Liver (tissue), 9 donors: ENCODE results near the gene WASF2. TPM values are rescaled to one million over a fixed set of nuclear protein-coding genes. Genes with fewer than 3 reads are reported as not detected.

Experiments used
- DNase-seq: peaks from one replicate; pipeline ENCODE4 v3.0.0-alpha.2; 2017; ENCODE audit warnings: low spot score
- H3K27ac ChIP-seq, 2 donors: one replicate each; pipeline ENCODE4 v1.7.0; 2013; ENCODE audit warnings: inconsistent platforms in 2 of 2, low read length in 2 of 2, control low read depth in 1 of 2, low read depth in 1 of 2, mild to moderate bottlenecking in 1 of 2
- H3K27me3 ChIP-seq, 4 donors: one replicate each; pipeline versions ENCODE4 v1.6.1 to v1.7.0; 2013; ENCODE audit warnings: low read length in 3 of 4, inconsistent platforms in 1 of 4, mild to moderate bottlenecking in 1 of 4, moderate library complexity in 1 of 4; ENCODE audit not compliant: control insufficient read depth in 4 of 4, insufficient read depth in 4 of 4
- H3K36me3 ChIP-seq, 4 donors: one replicate each; pipeline versions ENCODE4 v1.6.1 to v1.7.0; 2013; ENCODE audit warnings: low read length in 3 of 4, mild to moderate bottlenecking in 3 of 4, low read depth in 1 of 4, moderate library complexity in 1 of 4; ENCODE audit not compliant: control insufficient read depth in 4 of 4, insufficient read depth in 3 of 4
- H3K4me1 ChIP-seq, 4 donors: one replicate each; pipeline versions ENCODE4 v1.6.1 to v1.7.0; 2013; ENCODE audit warnings: low read length in 3 of 4, mild to moderate bottlenecking in 3 of 4, moderate library complexity in 1 of 4; ENCODE audit not compliant: control insufficient read depth in 4 of 4, insufficient read depth in 4 of 4
- H3K4me3 ChIP-seq, 3 donors: one replicate each; pipeline versions ENCODE4 v1.6.1 to v1.7.0; 2013; ENCODE audit warnings: low read length in 3 of 3, control low read depth in 1 of 3, low read depth in 1 of 3, mild to moderate bottlenecking in 1 of 3
- H3K9ac ChIP-seq, 2 donors: one replicate each; pipeline ENCODE4 v1.7.0; 2013; ENCODE audit warnings: low read length in 2 of 2, mild to moderate bottlenecking in 2 of 2, moderate library complexity in 2 of 2, control low read depth in 1 of 2, low read depth in 1 of 2
- H3K9me3 ChIP-seq, 4 donors: one replicate each; pipeline versions ENCODE4 v1.6.1 to v1.7.0; 2013; ENCODE audit warnings: low read length in 3 of 4; ENCODE audit not compliant: control insufficient read depth in 4 of 4
- ATF3 ChIP-seq: IDR thresholded peaks from 2 replicates; pipeline ENCODE4 v1.6.1; 2016; ENCODE audit warnings: antibody characterized with exemption
- CTCF ChIP-seq: fragments of 150-350 bp; IDR thresholded peaks from 2 replicates; pipeline ENCODE4 v1.5.1; 2017; ENCODE audit warnings: improper control_type of control experiment, low read depth, low read length; ENCODE audit not compliant: missing input control
- EGR1 ChIP-seq, 2 donors: IDR thresholded peaks; 2 replicates each; pipeline ENCODE4 v1.6.1; 2016 to 2018; ENCODE audit warnings: antibody characterized with exemption in 2 of 2, low read depth in 2 of 2
- FOXA1 ChIP-seq: IDR thresholded peaks from 2 replicates; pipeline ENCODE4 v1.6.1; 2016; ENCODE audit warnings: antibody characterized with exemption
- FOXA2 ChIP-seq: IDR thresholded peaks from 2 replicates; pipeline ENCODE4 v1.6.1; 2016; ENCODE audit warnings: antibody characterized with exemption
- GABPA ChIP-seq, 2 donors: IDR thresholded peaks in 1 of 2; conservative IDR thresholded peaks in 1 of 2; 2 replicates each; pipeline ENCODE4 v1.6.1; 2016; ENCODE audit warnings: antibody characterized with exemption in 2 of 2, mild to moderate bottlenecking in 1 of 2, moderate library complexity in 1 of 2
- HNF4A ChIP-seq, 2 donors: conservative IDR thresholded peaks; 2 replicates each; pipeline ENCODE4 v1.6.1; 2016; ENCODE audit warnings: antibody characterized with exemption in 2 of 2, mild to moderate bottlenecking in 2 of 2
- HNF4G ChIP-seq: IDR thresholded peaks from 2 replicates; pipeline ENCODE4 v1.6.1; 2016; ENCODE audit warnings: antibody characterized with exemption
- JUND ChIP-seq, 2 donors: IDR thresholded peaks; 2 replicates each; pipeline ENCODE4 v1.6.1; 2016; ENCODE audit warnings: antibody characterized with exemption in 2 of 2
- MAX ChIP-seq: IDR thresholded peaks from 2 replicates; pipeline ENCODE4 v1.6.1; 2016; ENCODE audit warnings: antibody characterized with exemption
- NR2F2 ChIP-seq: IDR thresholded peaks from 2 replicates; pipeline ENCODE4 v1.6.1; 2016; ENCODE audit warnings: antibody characterized with exemption
- REST ChIP-seq: IDR thresholded peaks from 2 replicates; pipeline ENCODE4 v1.6.1; 2016; ENCODE audit warnings: antibody characterized with exemption, mild to moderate bottlenecking
- SP1 ChIP-seq: IDR thresholded peaks from 2 replicates; pipeline ENCODE4 v1.6.1; 2018; ENCODE audit warnings: antibody characterized with exemption, mild to moderate bottlenecking
- YY1 ChIP-seq: IDR thresholded peaks from 2 replicates; pipeline ENCODE4 v1.6.1; 2016; ENCODE audit warnings: antibody characterized with exemption, mild to moderate bottlenecking
- ZBTB33 ChIP-seq: IDR thresholded peaks from 2 replicates; pipeline ENCODE4 v1.6.1; 2016; ENCODE audit warnings: antibody characterized with exemption
- WGBS: extraction: QIAGEN DNeasy Blood & Tissue Kit; methylation state at CpG from one replicate; pipeline ENCODE4 v1.1.7; 2013; 5-methylcytosine and 5-hydroxymethylcytosine counted together
- polyA plus RNA-seq, 2 donors: library from polyadenylated mRNA; stranded (reverse) in 1 of 2; unstranded in 1 of 2; fragments of 200-250 nt in 1 of 2; fragments of >200 nt in 1 of 2; fragmentation: Nextera tagmentation in 1 of 2; extraction: Ambion mirVana in 1 of 2; gene quantifications; one replicate each; pipeline versions ENCODE4 v1.2.1 to v1.2.3, GENCODE V29; 2013 to 2015
- total RNA-seq, 2 donors: library from RNA; depleted of rRNA; stranded (reverse); fragments of >200 nt; gene quantifications; one replicate each; pipeline ENCODE4 v1.2.3, GENCODE V29; 2014
- donor health status: healthy.
- donor health status: healthy.
- donor health status: healthy.
- donor health status: healthy.
- donor health status: healthy.

The WASF2 gene
- total and polyA plus RNA-seq, 4 donors, result 11.6 to 37.7 (median 18.7) TPM

- H3K9ac ChIP-seq, result no peak overlapping the region
- H3K27ac ChIP-seq, result no peak overlapping the region
- TF ChIP-seq SP1 (no peak), FOXA2 (no peak), CTCF (no peak), GABPA (IDR thresholded peaks at IDR 0.05 in 1 of 2, conservative IDR thresholded peaks at IDR 0.05 in 1 of 2) (no peak), HNF4A (conservative IDR thresholded peaks at IDR 0.05) (no peak), FOXA1 (no peak), ZBTB33 (no peak), YY1 (no peak), NR2F2 (no peak), ATF3 (no peak), REST (no peak), HNF4G (no peak), EGR1 (IDR thresholded peaks at IDR 0.05; ENCODE audit: low read depth in 2 of 2) (no peak), JUND (IDR thresholded peaks at IDR 0.05) (no peak), MAX (no peak)
- H3K9me3 ChIP-seq, result no peaks in the 10 kb centered on the region
- H3K27me3 ChIP-seq, result no peaks in the 10 kb centered on the region
- WGBS, result 77% methylated on average over 18 of the region's 18 CpGs
- no peak for DNase-seq
- no peaks in the 10 kb centered on the region for H3K36me3 ChIP-seq
- no peaks in the 10 kb centered on the region for H3K4me1 ChIP-seq
- H3K4me3 ChIP-seq, result no peak overlapping the region
Measured at GRCh38 chr1:27381969-27382762, 107.8 kb downstream of the WASF2 start.
